ENCODE data around the gene ATP6V0E1.

- TF ChIP-seq, protein P1, sequence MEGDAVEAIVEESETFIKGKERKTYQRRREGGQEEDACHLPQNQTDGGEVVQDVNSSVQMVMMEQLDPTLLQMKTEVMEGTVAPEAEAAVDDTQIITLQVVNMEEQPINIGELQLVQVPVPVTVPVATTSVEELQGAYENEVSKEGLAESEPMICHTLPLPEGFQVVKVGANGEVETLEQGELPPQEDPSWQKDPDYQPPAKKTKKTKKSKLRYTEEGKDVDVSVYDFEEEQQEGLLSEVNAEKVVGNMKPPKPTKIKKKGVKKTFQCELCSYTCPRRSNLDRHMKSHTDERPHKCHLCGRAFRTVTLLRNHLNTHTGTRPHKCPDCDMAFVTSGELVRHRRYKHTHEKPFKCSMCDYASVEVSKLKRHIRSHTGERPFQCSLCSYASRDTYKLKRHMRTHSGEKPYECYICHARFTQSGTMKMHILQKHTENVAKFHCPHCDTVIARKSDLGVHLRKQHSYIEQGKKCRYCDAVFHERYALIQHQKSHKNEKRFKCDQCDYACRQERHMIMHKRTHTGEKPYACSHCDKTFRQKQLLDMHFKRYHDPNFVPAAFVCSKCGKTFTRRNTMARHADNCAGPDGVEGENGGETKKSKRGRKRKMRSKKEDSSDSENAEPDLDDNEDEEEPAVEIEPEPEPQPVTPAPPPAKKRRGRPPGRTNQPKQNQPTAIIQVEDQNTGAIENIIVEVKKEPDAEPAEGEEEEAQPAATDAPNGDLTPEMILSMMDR (IDR thresholded peaks at IDR 0.05; ENCODE audit: insufficient read depth, low read length, poor library complexity, severe bottlenecking), result no peak
- no peak for TF ChIP-seq EZH2phosphoT487 (conservative IDR thresholded peaks at IDR 0.05; ENCODE audit: low read length)
These were observed 92.4 kb downstream of the ATP6V0E1 start for GRCh38 chr5:173075970-173076369.

All from SU-DHL-6 (cell line).